GM21619 (cell line): ENCODE measurements around the gene NFIC.
A peak's percentile ranks its signal among the peaks of the same experiment; 100 is the strongest.
"Not testable (repeated sequence)": the region's sequence is repeated elsewhere in the genome, so short reads cannot be mapped to it uniquely, and the experiment has no call there.

Source experiments
- ATAC-seq: cut with Tn5 transposase; IDR thresholded peaks from one replicate; pipeline ENCODE4 v1.9.1; 2021; ENCODE audit not compliant: unreplicated experiment

Gene NFIC

DNA sequence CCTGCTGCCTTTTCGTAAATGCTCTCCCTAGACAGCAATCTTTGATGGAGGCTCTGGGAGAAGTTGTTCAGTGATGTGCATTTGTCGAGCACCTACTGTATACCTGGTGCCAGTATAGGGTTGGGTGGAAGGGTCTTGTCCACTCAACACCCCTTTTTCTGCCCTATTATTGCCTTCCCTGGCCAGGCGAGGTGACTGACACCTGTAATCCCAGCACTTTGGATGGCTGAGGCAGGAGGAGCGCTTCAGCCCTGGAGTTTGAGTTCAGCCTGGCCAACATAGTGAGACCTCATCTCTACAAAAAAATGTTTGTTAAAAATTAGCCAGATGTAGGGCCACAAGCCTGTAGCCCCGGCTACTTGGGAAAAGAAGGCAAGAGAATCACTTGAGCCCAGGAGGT is 49.3 kb downstream of the NFIC start:
- ATAC-seq, result no peak

DNA sequence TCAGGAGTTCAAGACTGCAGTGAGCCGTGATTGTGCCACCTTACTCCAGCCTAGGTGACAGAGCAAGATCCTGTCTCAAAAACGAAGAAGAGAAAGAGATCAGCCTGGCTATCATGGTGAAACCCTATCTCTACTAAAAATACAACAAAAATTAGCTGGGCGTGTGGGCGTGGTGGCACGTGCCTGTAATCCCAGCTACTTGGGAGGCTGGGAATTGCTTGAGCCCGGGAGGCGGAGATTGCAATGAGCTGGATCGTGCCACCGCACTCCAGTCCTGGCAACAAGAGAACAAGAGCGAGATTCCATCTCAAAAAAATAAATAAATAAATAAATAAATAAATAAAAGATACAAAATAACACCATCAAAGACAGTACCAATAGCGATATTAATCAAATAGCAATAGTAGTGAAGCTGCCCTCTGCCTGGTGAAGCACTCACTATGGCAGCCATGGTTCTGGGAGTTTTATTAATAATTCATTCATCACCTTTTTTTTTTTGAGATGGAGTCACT is 53.9 kb downstream of the NFIC start:
- ATAC-seq, result no peak

DNA sequence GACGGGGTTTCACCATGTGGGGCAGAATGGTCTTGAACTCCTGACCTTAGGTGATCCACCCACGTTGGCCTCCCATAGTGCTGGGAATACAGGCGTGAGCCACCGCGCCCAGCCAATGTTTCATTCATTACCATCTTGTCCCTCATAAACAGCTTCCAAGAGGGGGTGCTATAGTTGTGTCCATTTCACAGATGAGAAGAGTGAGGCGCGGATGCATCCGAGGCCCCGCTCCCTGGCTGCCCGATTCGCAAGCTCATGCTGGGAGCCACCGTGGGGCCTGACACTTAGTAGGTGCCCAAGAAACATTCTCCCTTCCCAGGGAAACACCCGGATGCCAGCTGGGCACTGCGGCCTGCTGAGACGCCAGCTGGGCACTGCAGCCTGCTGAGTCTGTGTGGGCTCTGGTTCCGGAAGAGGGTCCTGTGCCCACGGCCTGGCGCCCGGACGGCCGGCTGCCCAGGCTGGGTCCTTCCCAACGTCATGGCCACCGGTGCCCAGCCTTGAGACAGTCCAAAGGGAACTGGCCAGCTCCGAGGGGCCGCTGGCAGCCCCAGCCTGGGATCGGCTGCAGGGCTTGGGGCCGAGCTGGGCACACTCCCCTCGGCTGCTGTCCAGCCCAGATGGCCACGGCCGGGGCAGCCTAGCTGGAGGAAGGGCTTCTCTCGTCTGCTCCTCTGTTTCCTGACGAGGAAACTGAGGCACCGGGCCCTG is 54.7 kb downstream of the NFIC start:
- no peak for ATAC-seq

DNA sequence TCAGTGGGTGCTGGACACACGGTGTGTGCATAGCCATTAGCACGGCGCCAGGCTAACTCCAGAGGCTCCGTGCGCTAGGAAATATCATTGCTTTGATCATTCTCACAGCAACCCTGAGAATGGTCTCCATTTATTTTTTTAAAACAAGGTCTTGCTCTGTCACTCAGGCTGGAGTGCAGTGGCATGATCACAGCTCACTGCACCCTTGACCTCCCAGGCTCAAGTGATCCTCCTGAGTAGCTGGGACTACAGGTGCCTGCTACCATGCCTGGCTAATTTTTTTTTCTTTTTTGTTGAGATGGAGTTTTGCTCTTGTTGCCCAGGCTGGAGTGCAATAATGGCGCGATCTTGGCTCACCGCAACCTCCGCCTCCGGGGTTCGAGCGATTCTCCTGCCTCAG is 55.3 kb downstream of the NFIC start:
- ATAC-seq, result not testable (repeated sequence)

DNA sequence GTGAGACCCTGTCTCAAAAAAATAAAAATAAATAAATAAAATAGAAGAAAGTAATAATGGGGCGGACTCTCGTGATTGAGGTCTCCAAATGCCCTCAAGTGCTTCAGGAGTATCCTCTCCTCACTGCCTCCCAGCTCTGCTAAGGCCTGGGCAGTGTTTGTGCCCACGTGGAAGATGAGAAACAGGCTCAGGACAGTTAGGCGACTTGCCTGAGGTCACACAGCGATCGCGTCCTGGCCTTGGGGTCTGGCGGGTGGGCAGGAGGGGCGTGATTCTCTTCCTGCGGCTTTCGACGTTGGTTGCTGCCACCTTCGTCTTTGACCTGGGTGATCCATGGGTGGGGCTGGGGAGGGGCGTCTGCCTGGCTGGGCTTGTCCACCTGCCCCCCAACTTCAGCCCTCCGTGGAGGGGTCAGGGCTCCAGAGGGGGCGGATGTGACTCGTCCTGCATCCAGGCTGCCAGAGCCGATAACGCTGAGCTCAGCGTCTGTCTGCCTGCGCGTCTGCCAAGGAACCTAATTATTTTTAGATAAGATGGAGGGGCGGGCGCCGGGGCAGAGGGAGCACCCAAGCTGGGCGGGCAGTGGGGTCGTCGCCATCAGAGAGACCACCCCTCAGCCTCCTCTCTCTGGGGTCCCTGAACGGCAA is 56.9 kb downstream of the NFIC start:
- ATAC-seq, result no peak

DNA sequence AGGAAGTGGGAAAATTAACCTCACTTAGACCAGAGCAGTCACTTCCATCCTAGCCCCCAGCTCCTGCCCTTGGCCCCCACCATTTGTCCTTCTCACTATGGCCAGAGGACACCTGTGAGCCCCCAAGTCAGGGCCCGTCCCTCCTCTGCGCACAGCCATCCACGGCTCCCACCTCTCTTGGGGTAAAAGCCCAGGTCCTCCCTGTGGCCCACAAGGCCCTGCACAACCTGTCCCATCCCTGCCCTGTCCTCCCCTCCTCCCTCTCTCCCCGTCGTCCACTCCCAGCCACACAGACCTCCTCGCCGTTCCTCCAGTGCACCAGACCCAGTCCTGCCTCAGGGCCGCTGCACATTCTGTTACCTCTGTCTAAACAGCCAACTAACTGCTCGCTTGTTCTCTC is 60.0 kb downstream of the NFIC start:
- ATAC-seq, result no peak

DNA sequence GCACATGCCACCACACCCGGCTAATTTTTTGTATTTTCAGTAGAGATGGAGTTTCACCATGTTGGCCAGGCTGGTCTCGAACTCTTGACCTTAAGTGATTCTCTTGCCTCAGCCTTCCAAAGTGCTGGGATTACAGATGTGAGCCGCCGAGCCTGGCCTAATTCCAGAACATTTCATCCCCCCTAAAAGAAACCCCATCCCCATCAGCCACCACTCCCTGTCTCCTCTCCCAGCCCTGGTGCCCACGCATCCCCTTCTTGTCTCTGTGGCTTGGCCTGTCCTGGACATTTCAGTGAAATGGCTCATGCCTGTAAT is 63.9 kb downstream of the NFIC start:
- not testable (repeated sequence) for ATAC-seq

DNA sequence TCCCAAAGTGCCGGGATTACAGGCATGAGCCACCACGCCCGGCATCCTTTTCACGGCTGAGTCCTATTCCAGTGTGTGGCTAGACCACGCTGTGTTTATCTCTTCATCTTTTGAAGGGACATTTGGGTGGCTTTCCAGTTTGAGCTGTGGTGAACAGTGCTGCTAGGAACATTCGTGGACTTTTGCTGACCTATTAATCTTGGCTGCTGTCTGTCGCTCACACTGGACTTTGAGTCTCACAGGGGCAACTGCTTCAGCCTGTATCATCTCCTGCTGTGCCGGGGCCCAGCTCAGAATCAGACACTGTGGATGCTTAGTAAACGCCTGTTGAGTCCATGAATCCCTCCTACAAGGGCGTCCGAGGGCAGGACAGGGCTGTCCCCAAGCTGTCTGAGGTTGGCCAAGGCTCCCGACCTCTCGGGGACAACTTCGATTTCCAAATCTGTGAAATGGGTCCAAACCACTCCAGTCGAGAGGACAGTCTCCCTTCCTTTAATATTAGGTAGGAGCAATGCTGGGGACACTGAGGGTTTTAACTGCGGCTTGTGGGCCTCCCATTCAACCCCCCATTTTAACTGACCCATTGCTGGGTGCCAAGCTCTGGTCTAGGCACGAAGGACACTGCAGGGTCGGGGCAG is 65.5 kb downstream of the NFIC start:
- ATAC-seq, result no peak

DNA sequence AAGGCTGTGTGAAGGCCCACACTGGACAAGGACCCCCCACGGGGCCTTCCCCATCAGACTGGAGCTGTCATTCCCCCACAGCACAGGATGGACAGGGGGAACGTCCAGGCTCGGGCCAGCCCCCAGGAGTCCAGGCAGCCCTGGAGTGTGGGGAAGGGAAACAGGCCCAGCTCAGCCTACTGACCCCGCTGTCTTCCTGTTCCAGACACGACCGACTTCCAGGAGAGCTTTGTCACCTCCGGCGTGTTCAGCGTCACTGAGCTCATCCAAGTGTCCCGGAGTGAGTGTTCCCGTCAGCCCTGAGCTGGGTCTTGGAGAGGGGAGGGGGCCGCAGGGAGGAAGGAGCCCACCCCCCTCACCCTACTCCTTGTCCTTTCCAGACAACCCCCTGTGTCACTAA is 66.9 kb downstream of the NFIC start:
- ATAC-seq, result no peak

DNA sequence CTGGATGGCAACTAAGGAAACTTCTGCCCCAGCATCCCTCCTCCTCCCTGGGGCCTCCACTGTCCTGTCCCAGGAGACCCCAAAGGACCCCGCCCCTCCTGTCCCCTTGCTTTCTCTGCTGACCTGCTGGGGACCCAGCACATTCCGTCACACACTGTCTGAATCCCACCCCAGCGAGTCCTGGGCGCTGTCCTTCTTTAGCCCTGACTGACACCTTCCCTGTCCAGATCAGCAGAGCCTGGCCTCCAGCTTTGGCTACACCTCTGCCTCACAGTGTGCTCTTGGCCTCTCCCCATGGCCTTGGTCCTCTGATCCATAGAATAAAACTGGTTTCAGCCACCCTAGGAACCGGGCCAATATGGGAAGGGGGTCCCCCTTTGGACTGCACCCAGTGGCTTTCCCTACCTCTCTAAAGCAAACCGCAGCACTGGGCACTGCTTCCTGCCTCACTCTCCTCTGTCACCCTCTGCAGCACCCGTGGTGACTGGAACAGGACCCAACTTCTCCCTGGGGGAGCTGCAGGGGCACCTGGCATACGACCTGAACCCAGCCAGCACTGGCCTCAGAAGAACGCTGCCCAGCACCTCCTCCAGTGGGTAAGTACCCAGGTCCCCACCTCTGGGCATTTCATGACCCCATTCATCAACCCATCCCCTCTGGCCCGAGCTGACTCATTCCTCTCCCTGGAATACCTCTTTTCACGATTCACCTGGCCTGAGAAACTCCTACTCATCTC is 67.6 kb downstream of the NFIC start:
- no peak for ATAC-seq

DNA sequence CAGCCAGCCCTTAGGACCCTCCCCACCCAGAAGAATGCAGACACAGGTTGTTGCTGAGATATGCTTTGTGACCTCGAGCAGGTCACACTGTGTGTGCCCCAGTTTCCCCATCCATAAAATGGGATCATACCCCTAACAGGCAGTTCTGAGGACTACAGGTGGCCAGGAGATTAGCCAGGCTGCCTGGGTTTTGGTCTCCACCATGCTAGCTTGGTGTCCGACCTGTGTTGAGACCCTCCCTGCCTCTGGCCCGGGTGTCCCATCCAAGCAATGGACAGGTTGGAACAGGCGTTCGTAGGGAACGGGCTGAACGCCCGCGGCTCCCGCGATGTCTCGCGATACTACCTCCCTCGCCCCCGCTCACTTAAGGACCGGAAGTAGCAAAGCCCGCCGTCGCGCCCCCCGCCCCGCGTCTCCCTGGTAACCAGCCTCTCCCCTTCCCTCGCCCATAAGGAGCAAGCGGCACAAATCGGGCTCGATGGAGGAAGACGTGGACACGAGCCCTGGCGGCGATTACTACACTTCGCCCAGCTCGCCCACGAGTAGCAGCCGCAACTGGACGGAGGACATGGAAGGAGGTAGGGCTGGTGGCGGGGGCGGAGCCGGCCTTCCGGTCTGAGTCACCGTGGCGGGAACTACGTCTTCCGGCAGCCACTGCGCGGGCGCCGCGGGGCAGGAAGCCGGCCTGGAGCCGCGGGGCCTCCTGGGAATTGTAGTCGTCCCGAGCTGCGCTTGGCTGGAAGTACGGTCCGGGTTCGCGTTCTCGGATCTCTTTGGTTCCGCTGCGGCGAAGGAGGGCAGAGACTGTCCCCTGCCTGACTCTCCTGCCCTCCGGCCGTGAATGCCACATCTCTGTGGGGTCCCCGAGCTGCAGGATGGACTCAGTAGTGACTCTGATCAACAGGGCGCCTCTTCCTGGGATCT is 68.5 kb downstream of the NFIC start:
- ATAC-seq, result peak; percentile 81

DNA sequence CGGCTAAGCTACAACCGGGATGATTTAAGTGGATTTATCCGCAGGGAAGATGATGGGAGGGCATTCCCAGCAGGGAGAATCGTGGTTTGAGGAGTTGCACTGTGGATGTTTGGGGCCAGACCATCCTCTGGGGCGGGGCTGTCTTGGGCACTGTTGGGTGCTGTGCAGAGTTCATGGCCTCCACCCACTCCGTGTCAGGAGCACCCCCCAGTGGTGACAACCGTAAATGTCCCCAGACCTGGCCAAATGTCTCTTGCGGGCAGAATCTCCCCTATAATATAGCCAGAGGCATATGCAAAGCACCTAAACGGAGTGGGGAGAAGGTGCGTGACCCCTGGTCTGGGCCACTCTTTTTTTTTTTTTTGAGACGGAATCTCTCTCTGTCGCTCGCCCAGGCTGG is 73.7 kb downstream of the NFIC start:
- no peak for ATAC-seq

DNA sequence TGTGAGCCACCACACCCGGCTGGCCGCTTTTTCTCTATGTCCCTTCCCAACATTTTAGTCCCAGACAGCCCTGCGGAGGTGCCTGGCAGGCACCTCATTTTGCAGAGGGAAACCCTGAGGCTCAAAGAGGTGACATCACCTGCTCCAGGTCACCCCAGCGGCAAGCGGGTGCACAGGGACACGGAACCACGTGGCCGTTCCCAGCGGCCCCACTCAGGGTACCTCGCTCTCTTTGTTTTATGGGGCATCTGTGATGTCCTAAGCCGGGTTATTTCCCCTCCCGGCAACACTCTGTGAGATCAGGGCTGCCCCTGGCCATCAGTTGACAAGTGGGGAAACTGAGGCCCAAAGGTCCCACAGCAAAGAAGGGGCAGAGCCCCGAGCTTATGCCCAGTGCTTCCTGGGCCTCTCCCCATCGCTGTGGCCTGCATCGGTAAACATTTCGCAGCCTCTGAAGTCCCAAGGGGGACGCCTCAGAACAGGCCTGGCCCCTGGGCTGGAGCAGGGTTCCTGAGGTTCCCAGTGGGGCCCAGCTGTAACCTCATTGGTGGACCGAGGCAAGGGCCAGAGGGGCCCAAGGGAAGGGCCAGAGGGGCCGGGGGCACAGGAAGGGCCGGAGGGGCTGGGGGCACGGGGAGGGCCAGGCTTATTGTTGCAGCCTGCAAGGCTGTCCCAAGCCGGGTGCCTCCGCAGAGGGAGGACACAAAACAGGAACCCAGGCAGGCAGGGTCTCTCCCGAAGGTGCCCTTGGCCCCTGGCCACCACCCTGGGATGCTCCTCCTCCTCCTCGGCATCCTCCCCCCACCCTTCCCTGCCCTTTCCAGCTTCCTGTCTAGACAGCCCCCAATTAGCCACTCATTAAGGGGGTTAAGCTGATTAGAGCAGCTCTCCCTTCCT is 75.0 kb downstream of the NFIC start:
- ATAC-seq, result no peak

DNA sequence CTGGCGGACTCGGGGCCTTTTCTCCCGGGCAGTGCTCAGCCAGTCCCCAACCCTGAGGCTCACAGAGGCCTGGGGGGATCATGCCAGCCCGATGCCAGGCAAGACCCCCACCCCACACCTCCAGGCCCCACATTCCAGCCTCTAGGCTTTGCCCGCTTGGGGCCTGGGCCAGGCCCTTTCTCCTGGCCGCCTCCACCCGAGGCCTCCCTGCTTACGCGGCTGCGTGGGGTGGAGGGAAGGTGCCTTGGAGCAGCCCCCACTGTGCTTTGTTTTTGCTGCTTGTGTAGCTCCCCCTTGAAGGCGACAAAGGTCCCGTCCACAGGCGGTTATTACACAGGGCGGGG is 75.6 kb downstream of the NFIC start:
- ATAC-seq, result no peak

DNA sequence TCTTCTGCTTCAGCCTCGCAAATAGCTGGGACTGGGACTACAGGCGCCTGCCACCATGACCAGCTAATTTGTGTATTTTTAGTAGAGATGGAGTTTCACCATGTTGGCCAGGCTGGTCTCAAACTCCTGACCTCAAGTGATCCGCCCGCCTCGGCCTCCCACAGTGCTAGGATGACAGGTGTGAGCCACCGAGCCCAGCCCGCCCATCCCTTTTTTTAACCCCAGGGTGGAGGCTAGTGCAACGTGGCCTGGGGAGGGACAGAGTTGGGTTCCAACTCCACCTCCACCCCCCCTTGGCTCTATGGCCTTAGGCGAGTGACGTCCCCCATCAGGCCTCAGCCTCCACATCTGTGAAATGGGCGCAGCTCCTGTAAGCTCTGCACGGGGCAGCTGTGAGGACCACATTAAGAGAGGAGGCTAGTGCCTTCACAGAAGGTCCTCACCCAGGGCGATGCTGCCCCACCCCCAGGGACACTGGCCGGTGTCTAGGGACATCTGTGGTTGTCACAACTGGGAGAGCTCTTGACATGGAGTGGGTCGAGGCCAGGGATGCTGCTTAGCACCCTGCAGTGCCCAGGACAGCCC is 76.2 kb downstream of the NFIC start:
- ATAC-seq, result no peak

DNA sequence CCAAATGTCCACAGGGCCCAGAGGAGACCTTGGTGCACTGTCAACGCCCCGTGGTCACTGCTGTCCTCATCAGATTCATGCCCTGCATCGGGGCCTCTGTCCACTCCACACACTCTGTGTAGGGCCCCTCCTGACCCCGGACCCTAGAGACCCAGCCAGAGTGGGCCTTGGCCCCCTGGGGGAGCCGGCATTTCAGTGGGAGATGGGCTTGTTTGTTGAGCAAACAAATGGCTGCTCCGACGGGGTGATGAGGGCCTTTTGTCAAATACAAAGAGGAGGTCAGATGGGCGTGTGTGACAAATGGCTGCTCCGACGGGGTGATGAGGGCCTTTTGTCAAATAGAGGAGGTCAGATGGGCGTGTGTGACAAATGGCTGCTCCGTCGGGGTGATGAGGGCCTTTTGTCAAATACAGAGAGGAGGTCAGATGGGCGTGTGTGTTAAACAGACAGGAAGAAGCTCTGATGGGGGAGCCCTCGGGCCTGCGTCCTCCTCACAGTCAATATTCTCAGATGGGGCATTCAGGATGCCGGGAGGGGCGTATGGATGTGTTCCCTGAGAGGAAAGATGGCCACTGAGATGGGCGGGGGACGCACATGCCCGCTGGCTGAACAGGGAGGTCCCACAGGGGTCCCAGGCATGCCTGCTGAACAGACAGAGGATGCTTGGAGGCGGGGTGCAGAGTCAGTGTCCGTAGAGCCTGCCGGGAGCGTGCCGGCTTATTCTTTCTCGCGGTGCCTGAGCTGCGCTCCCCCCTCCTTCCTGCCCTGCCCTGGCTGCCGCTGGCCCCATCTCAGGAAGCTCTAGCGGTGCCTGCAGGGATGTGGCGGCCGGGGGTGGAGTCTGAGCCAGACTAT is 77.7 kb downstream of the NFIC start:
- no peak for ATAC-seq

DNA sequence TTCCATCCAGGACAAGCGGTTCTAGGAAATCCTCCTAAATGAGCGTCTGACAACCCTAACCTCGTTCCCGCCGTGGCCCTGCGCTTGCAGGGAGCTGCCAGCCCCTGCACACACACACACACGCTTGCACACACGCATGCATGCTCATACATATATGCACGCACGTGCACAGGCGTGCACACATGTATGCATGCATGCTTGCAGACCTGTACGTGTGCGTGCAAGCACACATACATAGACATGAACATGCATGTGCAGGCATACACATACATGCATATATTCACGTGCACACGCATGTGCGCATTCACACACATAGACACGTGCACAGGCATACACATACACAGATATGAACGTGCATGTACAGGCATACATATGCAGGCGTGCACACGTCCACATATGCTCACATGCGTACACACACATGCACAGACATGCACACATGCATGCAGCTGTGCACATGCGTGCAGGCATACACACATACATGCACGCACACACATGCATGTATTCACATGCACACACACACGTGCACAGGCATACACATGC is 78.4 kb downstream of the NFIC start:
- no peak for ATAC-seq

DNA sequence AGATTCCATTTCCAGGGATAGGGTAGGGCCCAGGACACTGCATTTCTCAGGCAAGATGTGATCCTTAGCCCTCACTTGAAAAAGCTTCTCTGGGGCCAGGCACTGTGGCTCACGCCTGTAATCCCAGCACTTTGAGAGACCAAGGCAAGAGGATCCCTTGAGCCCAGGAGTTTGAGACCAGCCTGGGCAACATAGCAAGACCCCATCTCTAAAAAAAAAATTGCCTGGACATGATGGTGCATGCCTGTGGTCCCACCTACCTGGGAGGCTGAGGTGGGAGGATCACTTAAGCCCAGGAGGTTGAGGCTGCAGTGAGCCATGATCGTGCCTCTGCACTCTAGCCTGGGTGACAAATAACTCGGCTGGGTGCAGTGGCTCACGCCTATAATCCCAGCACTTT is 80.3 kb downstream of the NFIC start:
- not testable (repeated sequence) for ATAC-seq
